NB4 (cell line): ENCODE results near the gene HFE.
A peak's percentile ranks its signal among the peaks of the same experiment; 100 is the strongest.
"Not testable (repeated sequence)": the region's sequence is repeated elsewhere in the genome, so short reads cannot be mapped to it uniquely, and the experiment has no call there.

ENCODE experiments used
- DNase-seq: peaks from one replicate; pipeline ENCODE4 v3.0.0; 2010; ENCODE audit warnings: low read depth
- H3K4me3 ChIP-seq: one replicate; pipeline ENCODE4 v1.5.1; 2011; ENCODE audit warnings: mild to moderate bottlenecking, low read depth, low read length, moderate library complexity
- CTCF ChIP-seq: IDR thresholded peaks from one replicate; pipeline ENCODE4 v1.5.1; 2012; ENCODE audit warnings: low read depth, low read length
- MAX ChIP-seq: IDR thresholded peaks from 2 replicates; pipeline ENCODE4 v1.6.1; 2011; ENCODE audit warnings: low read depth, low read length
- MYC ChIP-seq: IDR thresholded peaks from 2 replicates; pipeline ENCODE4 v1.6.1; 2011; ENCODE audit warnings: low read depth, low read length
- POLR2A ChIP-seq: IDR thresholded peaks from 2 replicates; pipeline ENCODE4 v1.6.1; 2011; ENCODE audit warnings: mild to moderate bottlenecking; ENCODE audit not compliant: insufficient read length; ENCODE audit errors: extremely low read depth

HFE gene

GRCh38 chr6:26045065-26045927 is 41.9 kb upstream of the HFE start:
- TF ChIP-seq MYC (peak; percentile 64; the same call in 1 of the 2 replicates), POLR2A (peak; percentile 100), CTCF (no peak), MAX (no peak)
- peak; percentile 98 for DNase-seq
- H3K4me3 ChIP-seq: peak overlapping the region; percentile 64

GRCh38 chr6:26045928-26046368 is 41.3 kb upstream of the HFE start:
- no peak for TF ChIP-seq CTCF
- 0 out of 2 replicates have a peak, but pooled peaks have one; percentile 23 for TF ChIP-seq MAX
- TF ChIP-seq POLR2A: no peak
- TF ChIP-seq MYC: no peak
- no peak for DNase-seq
- peak overlapping the region; percentile 64 for H3K4me3 ChIP-seq

- DNase-seq, H3K4me3 ChIP-seq: not testable (repeated sequence)
These were observed 39.9 kb upstream of the HFE start for GRCh38 chr6:26047329-26047728.

GRCh38 chr6:26048590-26048989 is 38.6 kb upstream of the HFE start:
- DNase-seq: no peak
- H3K4me3 ChIP-seq: no peak overlapping the region
- TF ChIP-seq MYC: no peak

GRCh38 chr6:26051665-26052310 is 35.4 kb upstream of the HFE start:
- no peak for TF ChIP-seq POLR2A
- TF ChIP-seq MYC: no peak
- no peak for TF ChIP-seq CTCF
- TF ChIP-seq MAX: no peak
- H3K4me3 ChIP-seq: no peak overlapping the region
- DNase-seq: no peak

- not testable (repeated sequence) for H3K4me3 ChIP-seq
These were observed 34.4 kb upstream of the HFE start for GRCh38 chr6:26052762-26053250.

GRCh38 chr6:26053992-26054780 is 33.0 kb upstream of the HFE start:
- TF ChIP-seq CTCF (no peak), POLR2A (no peak), MYC (no peak), MAX (no peak)
- H3K4me3 ChIP-seq: peak overlapping the region; percentile 77
- DNase-seq: peak; percentile 35

More at GRCh38 chr6:26052762-26053250, 34.4 kb upstream of the HFE start:
- not testable (repeated sequence) for DNase-seq
